Fibroblast of skin of left biceps (primary cell): ENCODE data around the gene ELAC1.
A peak's percentile ranks its signal among the peaks of the same experiment; 100 is the strongest.

Experiments
- DNase-seq, 2 experiments: peaks; one replicate each; pipeline ENCODE4 v3.0.0-alpha.2; 2013; ENCODE audit warnings: low read depth in 2 of 2

Gene ELAC1

DNA sequence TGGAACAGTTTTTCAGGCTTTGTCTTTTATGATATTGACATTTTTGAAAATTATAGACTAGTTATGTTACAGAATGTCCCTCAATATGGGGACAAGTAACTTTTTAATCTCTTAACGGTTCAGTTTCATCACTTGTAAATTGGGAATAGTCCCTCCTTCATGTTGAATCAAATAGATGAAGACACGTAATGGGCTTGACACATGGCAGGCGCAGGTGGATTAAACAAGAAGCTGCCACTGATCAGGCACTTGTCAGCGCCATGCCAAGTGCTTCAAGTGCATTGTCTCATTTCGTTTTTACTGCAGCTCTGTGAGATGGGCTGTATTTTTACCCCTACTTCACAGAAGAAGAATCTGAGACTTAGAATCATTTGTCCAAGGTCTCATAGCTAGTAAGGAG is 52.7 kb downstream of the ELAC1 start:
- DNase-seq: no peak

DNA sequence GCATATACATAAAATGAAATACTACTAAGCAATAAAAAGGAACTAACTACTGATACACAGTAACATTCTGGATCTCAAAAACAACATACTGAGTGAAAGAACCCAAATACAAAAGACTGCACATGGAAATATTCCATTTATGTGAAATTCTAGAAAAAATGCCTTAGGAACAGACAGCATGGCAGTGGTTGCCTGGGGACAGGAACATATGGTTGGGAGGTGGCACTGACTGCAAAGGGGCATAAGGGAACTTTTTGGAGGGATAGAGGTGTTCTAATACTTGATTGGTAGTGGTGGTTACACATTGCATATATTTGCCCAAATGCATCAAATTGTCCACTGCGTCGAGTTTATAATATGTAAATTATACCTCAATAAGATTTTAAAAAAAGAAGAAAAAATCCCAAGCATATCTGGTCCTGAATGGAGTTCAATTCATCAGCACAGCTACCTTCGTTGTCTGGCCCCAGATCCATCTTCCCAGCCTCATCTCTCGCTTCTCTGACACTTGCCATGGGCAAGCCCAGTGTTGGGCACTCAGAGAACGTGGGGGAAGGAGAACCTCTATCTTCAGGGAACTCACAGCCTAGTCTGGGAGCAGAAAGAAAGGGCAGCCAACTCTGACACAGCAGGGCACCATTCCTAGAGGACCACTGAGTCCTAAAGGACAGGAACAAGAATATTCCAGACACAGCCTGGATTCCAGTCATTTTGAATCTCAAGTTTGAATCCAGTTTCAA is 53.6 kb downstream of the ELAC1 start:
- no peak for DNase-seq

DNA sequence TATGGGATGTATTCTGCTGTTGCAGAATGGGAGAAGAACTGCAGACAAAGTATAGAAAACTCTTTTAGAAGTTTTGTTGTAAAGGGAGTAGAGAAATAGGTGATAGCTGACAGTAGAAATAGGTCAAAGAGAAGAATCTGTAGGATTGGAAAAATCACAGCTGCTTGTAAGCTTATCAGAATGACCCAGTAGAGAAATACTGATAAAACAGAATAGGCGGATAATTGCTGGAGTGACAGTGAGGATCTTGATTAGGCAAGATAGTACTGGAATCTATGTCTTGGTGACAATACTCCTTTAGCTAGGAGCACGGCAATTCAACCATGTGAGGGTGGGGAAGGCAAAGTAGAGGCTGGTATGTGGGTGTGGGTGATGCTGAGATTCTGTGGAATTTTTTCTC is 57.7 kb downstream of the ELAC1 start:
- no peak for DNase-seq

DNA sequence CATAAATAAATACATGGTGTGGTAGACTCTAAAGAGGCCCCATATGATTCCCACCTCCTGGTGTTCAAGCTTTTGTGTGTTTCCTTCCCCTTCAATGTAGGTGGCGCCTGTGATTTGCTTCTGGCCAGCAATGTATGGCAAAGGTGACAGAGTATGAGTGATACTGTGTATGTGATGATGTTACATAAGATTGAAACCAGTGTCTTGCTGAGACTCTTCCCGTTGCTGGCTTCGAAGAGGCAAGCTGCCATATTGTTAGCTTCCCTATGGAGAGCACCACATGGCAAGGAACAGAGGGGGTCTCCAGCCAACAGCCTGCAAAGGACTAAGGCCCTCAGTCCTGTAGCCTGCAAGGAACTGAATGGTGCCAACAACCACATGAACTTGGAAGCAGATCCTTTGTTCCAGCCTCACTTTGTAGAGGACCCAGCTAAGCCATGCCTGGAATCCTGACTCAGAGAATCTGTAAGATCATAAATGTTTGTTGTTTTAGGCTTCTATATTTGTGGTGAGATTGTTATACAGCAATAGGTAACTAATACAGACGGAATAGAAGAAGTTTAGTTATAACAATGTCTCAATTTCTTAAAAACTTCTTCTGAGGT is 60.5 kb downstream of the ELAC1 start:
- no peak for DNase-seq

DNA sequence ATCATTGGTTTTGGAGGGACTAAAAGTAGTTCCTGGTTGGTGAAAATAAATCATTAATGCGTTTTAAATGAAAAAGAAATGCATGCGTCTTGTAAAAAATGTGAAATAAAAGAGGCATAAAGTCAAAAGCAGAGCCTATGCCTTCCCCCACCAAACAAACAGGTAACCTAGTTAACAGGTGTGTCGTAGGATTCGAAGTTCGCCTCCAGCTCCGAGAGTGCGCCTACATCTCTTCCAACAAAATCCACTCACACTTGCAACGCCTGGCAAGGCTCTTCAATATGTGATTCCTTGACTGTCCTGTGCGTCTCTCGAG is 61.5 kb downstream of the ELAC1 start:
- no peak for DNase-seq

DNA sequence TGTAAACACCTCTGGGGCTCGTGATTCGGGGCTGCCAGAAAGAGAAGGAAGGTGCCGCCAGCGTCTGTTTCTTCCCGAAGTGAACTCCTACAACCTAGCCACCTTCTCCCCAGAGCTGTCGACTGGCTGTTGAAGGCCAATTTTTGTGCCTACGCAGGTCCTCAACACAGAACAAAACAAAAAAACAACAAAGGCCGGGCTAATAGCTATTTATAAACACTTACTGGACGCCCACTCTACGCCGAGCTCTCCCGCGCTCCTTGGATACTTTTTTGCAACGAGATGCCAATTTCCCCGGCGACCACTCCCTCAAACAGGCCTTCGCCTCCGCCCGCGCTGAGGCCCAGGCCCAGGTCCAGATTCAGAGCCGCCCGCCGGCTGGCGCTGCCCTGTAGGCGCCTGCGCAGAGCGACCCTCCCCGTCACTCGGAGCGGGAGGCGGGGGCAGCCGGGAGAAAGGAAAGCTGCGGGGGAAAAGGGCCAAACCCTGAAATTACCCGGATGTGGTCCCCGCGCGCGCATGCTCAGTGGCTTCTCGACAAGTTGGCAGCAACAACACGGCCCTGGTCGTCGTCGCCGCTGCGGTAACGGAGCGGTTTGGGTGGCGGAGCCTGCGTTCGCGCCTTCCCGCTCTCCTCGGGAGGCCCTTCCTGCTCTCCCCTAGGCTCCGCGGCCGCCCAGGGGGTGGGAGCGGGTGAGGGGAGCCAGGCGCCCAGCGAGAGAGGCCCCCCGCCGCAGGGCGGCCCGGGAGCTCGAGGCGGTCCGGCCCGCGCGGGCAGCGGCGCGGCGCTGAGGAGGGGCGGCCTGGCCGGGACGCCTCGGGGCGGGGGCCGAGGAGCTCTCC is 62.1 kb downstream of the ELAC1 start, which contains the start of gene SMAD4:
SMAD4 (plus strand) TSS at position 520 of the 843 bp plus-strand sequence. CDS start 16,834 bp downstream, outside the sequence.
- peak; percentile 89 to 90 for DNase-seq

DNA sequence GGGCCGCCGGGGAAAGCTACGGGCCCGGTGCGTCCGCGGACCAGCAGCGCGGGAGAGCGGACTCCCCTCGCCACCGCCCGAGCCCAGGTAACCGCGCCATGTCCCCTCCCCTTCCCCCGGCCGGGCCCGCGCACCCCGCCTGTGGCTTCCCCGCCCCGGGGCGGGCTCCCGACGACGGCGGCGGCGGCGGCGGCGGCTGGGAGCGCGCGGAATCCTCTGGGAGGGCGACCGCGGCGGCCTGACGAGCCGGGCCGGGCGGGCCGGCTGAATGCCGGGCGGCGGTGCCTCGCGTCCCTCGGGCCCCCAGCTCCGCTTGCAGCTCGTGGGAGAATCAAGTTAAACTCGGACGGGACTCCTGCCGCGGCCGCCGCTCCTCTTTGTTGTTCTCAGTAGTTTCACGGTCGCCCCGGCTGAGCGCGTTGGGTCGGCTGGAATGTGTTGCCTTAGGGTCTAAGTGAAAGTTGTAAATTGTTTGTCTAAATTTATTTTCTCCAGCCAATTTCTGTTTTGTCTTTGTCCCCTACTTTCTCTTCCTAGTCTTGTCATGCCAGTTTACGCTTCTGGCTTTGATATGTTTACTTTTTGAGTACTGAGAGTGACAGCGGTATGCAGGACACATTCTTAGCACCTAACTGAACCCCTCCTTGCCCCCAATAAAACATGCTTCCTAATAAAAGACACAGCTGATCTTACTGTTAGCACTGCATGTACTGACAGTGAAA is 62.9 kb downstream of the ELAC1 start:
- DNase-seq: no peak

DNA sequence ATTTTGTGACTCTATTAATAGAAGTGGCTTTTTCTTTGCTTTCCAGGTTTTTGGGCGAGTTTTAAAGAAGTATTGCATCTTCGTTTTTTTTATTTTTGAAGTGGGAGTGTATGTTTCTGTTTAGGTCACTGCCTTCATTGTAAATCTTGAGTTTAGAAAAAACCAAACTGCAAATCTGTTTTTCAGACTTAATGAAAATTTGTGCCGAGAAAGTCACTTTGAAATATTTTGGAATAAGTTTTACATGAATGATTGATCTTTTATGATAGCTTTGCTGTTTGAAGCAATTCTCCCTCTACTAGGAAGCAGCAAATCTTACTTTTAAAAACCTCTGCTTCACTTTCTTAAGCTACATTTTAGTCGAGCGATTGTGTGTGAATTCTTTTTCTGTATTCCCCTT is 64.4 kb downstream of the ELAC1 start:
- no peak for DNase-seq

DNA sequence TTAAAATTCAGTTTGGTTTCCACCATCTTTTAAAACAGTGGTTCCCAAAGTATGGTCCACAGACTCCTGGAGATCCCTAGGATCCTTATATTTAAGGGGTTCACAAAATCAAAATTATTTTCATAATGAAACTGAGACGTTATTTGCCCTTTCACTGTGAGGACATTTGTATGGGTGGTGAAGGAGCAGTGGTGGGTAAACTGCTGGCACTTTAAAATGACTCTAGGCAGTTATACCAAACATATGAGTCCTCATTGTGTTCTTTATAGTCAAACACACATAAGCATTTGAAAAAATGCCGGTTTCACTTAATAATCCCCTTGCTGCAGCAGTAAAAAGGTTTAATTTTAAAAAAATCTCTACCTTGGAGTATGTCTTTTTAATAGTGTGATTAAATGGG is 69.4 kb downstream of the ELAC1 start:
- DNase-seq: no peak
